Vagina (tissue), 2 donors: Measurements from ENCODE around the gene VWA2. TPM values are rescaled to one million over a fixed set of nuclear protein-coding genes. Genes with fewer than 3 reads are reported as not detected.
A peak's percentile ranks its signal among the peaks of the same experiment; 100 is the strongest.

Experiments
- DNase-seq, 2 donors: peaks; one replicate each; pipeline ENCODE4 v3.0.0-alpha.2; 2017; ENCODE audit errors: extremely low spot score in 2 of 2
- H3K27ac ChIP-seq: fragments of 200-600 bp; sonication (generic); one replicate; pipeline ENCODE4 v1.5.1; 2019
- H3K27me3 ChIP-seq: fragments of 200-600 bp; sonication (generic); one replicate; pipeline ENCODE4 v1.5.1; 2019
- H3K36me3 ChIP-seq, 2 donors: fragments of 200-600 bp; sonication (generic); one replicate each; pipeline ENCODE4 v1.5.1; 2017 to 2019
- H3K4me1 ChIP-seq: fragments of 200-600 bp; sonication (generic); one replicate; pipeline ENCODE4 v1.5.1; 2019
- H3K4me3 ChIP-seq, 2 donors: fragments of 200-600 bp; sonication (generic); 1 replicate in 1 of 2; 2 replicates in 1 of 2; pipeline ENCODE4 v1.5.1; 2016 to 2019
- H3K9me3 ChIP-seq: fragments of 200-600 bp; sonication (generic); one replicate; pipeline ENCODE4 v1.5.1; 2019
- POLR2A ChIP-seq, 2 donors: fragments of 450-650 bp; IDR thresholded peaks; one replicate each; pipeline ENCODE4 v1.6.1; 2017; ENCODE audit warnings: antibody characterized with exemption in 2 of 2, mild to moderate bottlenecking in 2 of 2, moderate library complexity in 2 of 2
- POLR2AphosphoS5 ChIP-seq, 2 donors: sonication (generic); formaldehyde crosslinking; IDR thresholded peaks; one replicate each; pipeline ENCODE4 v1.9.0; 2017; ENCODE audit warnings: antibody characterized with exemption in 2 of 2, mild to moderate bottlenecking in 2 of 2, low read depth in 1 of 2; ENCODE audit not compliant: insufficient read depth in 1 of 2
- intact Hi-C: fragments of 100-400 bp; cut with DNase I; formaldehyde crosslinking; loops from one replicate; pipeline ENCODE4 v1.15.1; 2023
- total RNA-seq: library from RNA; depleted of rRNA; stranded (reverse); fragments of >200 nt; gene quantifications from one replicate; pipeline ENCODE4 v1.2.3, GENCODE V29; 2016
- TF ChIP-seq, protein P1 (sequence below), 3 experiments: fragments of 450-650 bp in 2 of 3; fragments of 200-600 bp in 1 of 3; sonication (generic) in 1 of 3; IDR thresholded peaks; one replicate each; pipeline ENCODE4 v1.5.1; 2017 to 2019; ENCODE audit warnings: antibody characterized with exemption in 3 of 3, mild to moderate bottlenecking in 2 of 3, moderate library complexity in 2 of 3

The VWA2 gene
- total RNA-seq, 1 donor from 2014 or later = 2.9 TPM

DNA sequence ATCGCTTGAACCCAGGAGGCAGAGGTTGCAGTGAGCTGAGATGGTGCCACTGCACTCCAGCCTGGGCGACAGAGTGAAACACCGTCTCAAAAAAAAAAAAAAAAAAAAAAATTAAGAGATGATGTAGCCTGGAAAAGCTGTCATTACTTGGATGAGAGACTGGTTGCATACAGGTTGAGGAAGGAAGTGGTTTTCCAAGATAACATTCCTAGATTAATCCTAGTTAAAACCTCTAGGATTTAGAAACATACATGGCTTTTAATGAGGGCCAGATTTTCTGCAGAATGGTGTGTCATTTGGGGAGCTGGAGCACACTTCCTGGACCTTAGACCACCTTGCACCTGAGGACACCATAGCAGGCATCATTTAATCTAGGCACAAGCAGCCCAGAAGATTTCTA, 17.8 kb downstream of the VWA2 start:
- Histone ChIP-seq H3K4me1 (peaks cover 12% of the 10 kb centered on the region), H3K9me3 (no peaks in the 10 kb centered on the region), H3K4me3 (no peak overlapping the region), H3K36me3 (no peaks in the 10 kb centered on the region), H3K27ac (no peak overlapping the region), H3K27me3 (no peaks in the 10 kb centered on the region)
- intact Hi-C loops = no loop called here
- no peak for DNase-seq
- TF ChIP-seq POLR2A (IDR thresholded peaks at IDR 0.05) (no peak), POLR2AphosphoS5 (IDR thresholded peaks at IDR 0.05; ENCODE audit: insufficient read depth in 1 of 2, low read depth in 1 of 2) (no peak)
- TF ChIP-seq, protein P1, sequence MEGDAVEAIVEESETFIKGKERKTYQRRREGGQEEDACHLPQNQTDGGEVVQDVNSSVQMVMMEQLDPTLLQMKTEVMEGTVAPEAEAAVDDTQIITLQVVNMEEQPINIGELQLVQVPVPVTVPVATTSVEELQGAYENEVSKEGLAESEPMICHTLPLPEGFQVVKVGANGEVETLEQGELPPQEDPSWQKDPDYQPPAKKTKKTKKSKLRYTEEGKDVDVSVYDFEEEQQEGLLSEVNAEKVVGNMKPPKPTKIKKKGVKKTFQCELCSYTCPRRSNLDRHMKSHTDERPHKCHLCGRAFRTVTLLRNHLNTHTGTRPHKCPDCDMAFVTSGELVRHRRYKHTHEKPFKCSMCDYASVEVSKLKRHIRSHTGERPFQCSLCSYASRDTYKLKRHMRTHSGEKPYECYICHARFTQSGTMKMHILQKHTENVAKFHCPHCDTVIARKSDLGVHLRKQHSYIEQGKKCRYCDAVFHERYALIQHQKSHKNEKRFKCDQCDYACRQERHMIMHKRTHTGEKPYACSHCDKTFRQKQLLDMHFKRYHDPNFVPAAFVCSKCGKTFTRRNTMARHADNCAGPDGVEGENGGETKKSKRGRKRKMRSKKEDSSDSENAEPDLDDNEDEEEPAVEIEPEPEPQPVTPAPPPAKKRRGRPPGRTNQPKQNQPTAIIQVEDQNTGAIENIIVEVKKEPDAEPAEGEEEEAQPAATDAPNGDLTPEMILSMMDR (IDR thresholded peaks at IDR 0.05) = no peak

DNA sequence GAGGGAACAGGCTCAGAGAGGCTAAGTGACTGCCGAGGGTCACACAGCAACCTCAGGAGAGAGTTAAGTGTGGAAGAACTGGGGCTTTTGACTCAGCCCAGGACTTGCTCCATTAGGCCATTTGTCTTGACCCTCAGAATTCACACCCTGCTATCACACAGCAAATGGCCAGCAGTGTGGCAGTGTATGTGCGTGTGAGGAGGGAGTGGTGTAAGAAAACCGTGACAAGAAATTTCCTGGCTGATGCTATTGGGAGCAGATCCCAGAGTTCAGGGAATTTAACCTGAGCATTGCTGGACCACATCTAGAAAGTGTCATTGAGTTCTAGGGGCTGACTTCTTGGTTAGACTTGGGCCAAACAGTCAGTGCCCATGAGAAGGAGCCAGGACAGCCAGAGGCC, 18.4 kb downstream of the VWA2 start:
- intact Hi-C loops = no loop called here
- H3K27me3 ChIP-seq = no peaks in the 10 kb centered on the region
- no peaks in the 10 kb centered on the region for H3K9me3 ChIP-seq
- no peak overlapping the region for H3K27ac ChIP-seq
- DNase-seq = no peak
- peaks cover 12% of the 10 kb centered on the region for H3K4me1 ChIP-seq
- H3K4me3 ChIP-seq = no peak overlapping the region
- TF ChIP-seq, protein P1 (IDR thresholded peaks at IDR 0.05) = no peak
- no peak for TF ChIP-seq POLR2A (IDR thresholded peaks at IDR 0.05)
- no peak for TF ChIP-seq POLR2AphosphoS5 (IDR thresholded peaks at IDR 0.05; ENCODE audit: insufficient read depth in 1 of 2, low read depth in 1 of 2)
- no peaks in the 10 kb centered on the region for H3K36me3 ChIP-seq

DNA sequence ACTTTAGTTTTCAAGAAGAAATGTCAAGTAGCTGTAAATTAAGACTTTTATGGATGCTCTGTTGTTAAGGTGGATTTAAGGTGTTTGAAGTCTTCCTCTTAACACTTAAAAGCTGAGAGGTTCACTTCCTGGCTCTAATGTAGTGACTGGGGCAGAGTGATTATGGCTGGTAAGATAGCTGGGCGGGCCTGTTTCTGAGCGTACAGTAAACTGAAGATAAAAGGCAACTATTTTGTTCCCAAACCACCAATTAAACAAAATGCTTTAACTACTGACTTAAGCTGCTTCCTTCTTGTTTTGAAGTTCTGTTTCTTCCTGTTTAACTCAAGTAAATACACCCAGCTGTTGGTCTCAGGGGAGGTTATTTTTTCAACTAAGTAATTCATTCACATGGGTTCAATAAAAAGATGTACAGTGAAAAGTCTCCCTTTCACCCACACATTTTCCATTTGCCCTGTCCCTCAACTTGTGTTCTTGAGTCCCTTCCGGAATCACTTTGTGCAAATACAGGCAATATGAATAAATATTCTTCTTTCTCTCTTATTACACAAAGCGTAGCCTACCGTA, 19.3 kb downstream of the VWA2 start:
- DNase-seq = no peak
- intact Hi-C loops = no loop called here
- Histone ChIP-seq H3K4me3 (no peak overlapping the region), H3K27me3 (no peaks in the 10 kb centered on the region), H3K36me3 (no peaks in the 10 kb centered on the region), H3K9me3 (no peaks in the 10 kb centered on the region), H3K4me1 (peaks cover 12% of the 10 kb centered on the region), H3K27ac (no peak overlapping the region)
- TF ChIP-seq POLR2AphosphoS5 (IDR thresholded peaks at IDR 0.05; ENCODE audit: insufficient read depth in 1 of 2, low read depth in 1 of 2) = no peak
- TF ChIP-seq, protein P1 (IDR thresholded peaks at IDR 0.05) = no peak

DNA sequence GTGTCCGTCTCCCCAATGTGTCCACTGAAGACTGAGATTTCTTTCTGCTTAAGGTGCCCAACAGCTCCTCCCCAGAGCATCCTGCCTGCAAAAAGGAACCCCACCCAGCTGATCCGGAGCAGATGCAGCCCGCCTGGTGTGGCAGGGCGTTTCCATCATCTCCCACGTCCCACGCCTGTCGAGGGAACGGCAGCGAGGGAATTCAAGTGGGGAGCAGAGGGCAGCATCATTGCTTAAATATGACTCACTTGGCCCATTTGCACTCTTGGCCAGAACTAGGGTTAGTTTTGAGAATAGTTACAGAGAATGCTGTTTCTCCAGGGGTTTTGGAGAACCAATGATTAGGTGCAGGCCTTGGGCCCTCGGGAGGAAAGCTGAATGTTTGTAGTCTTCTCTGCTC, 20.8 kb downstream of the VWA2 start:
- H3K4me3 ChIP-seq = no peak overlapping the region
- intact Hi-C loops = no loop called here
- H3K27me3 ChIP-seq = no peaks in the 10 kb centered on the region
- H3K27ac ChIP-seq = peak overlapping the region; percentile 20
- no peak for DNase-seq
- H3K9me3 ChIP-seq = no peaks in the 10 kb centered on the region
- peaks cover 12% of the 10 kb centered on the region for H3K4me1 ChIP-seq
- no peaks in the 10 kb centered on the region for H3K36me3 ChIP-seq
- TF ChIP-seq POLR2A (IDR thresholded peaks at IDR 0.05) (no peak), POLR2AphosphoS5 (IDR thresholded peaks at IDR 0.05; ENCODE audit: insufficient read depth in 1 of 2, low read depth in 1 of 2) (peak in 1 of 2 donors; percentile 60)
- TF ChIP-seq, protein P1 (IDR thresholded peaks at IDR 0.05) = no peak

DNA sequence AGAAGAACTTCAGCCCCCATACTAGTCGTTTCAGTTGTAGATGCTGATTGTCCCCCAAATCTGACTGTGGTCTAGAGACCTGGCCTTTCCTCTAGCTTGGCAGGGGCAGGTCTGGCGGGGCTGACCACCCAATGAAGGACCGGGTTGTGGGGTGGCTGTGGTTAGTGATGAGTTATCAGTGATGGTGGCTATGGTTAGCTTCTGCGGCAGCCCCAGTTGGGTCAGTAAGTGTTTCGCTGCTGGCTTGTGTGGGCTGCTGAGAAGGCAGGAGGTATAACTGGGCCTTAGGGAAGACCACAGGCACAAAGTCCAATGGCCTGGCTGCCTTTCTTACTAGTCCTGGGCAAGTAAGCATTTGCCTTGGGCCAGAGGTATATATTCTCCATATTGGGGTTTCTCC, 21.3 kb downstream of the VWA2 start:
- H3K4me3 ChIP-seq = no peak overlapping the region
- H3K9me3 ChIP-seq = no peaks in the 10 kb centered on the region
- H3K27me3 ChIP-seq = no peaks in the 10 kb centered on the region
- H3K4me1 ChIP-seq = peaks cover 14% of the 10 kb centered on the region
- intact Hi-C loops = no loop called here
- no peak for DNase-seq
- H3K27ac ChIP-seq = no peak overlapping the region
- no peak for TF ChIP-seq POLR2A (IDR thresholded peaks at IDR 0.05)
- TF ChIP-seq POLR2AphosphoS5 (IDR thresholded peaks at IDR 0.05; ENCODE audit: insufficient read depth in 1 of 2, low read depth in 1 of 2) = no peak
- TF ChIP-seq, protein P1 (IDR thresholded peaks at IDR 0.05) = no peak
- H3K36me3 ChIP-seq = no peaks in the 10 kb centered on the region
